Hepatocyte (in vitro differentiated cells): Measurements from ENCODE around the gene ST6GALNAC2. TPM values are rescaled to one million over a fixed set of nuclear protein-coding genes. Genes with fewer than 3 reads are reported as not detected.

ENCODE experiments used
- DNase-seq: peaks from one replicate; pipeline ENCODE4 v3.0.0-alpha.2; 2016; ENCODE audit warnings: low spot score
- H2AFZ ChIP-seq: fragments of 200-600 bp; sonication (generic); 2 replicates; pipeline ENCODE4 v1.6.0; 2016; ENCODE audit warnings: antibody characterized with exemption, mild to moderate bottlenecking
- H3K27ac ChIP-seq: fragments of 200-600 bp; sonication (generic); 2 replicates; pipeline ENCODE4 v1.5.1; 2016; ENCODE audit warnings: mild to moderate bottlenecking
- H3K27me3 ChIP-seq: fragments of 200-600 bp; sonication (generic); 2 replicates; pipeline ENCODE4 v1.6.1; 2016
- H3K36me3 ChIP-seq: fragments of 200-600 bp; sonication (generic); replicated peaks from 2 replicates; pipeline ENCODE4 v1.5.1; 2016; ENCODE audit warnings: low read depth; ENCODE audit not compliant: insufficient read depth
- H3K4me1 ChIP-seq: fragments of 200-600 bp; sonication (generic); 2 replicates; pipeline ENCODE4 v1.5.1; 2016; ENCODE audit warnings: mild to moderate bottlenecking, moderate library complexity; ENCODE audit not compliant: insufficient read depth
- H3K4me2 ChIP-seq: fragments of 200-600 bp; sonication (generic); 2 replicates; pipeline ENCODE4 v1.6.0; 2016
- H3K4me3 ChIP-seq: fragments of 200-600 bp; sonication (generic); 2 replicates; pipeline ENCODE4 v1.5.1; 2016; ENCODE audit warnings: mild to moderate bottlenecking
- H3K79me2 ChIP-seq: fragments of 200-600 bp; sonication (generic); 2 replicates; pipeline ENCODE4 v1.6.0; 2017; ENCODE audit warnings: mild to moderate bottlenecking
- H3K9me2 ChIP-seq: fragments of 200-600 bp; sonication (generic); replicated peaks from 2 replicates; pipeline ENCODE4 v1.6.0; 2017; ENCODE audit warnings: mild to moderate bottlenecking; ENCODE audit not compliant: insufficient read depth
- H3K9me3 ChIP-seq: fragments of 200-600 bp; sonication (generic); 2 replicates; pipeline ENCODE4 v1.5.1; 2016; ENCODE audit warnings: low read depth, mild to moderate bottlenecking
- H4K20me1 ChIP-seq: fragments of 200-600 bp; sonication (generic); 2 replicates; pipeline ENCODE4 v1.6.0; 2016; ENCODE audit warnings: mild to moderate bottlenecking; ENCODE audit not compliant: insufficient read depth, poor library complexity, severe bottlenecking
- CTCF ChIP-seq: fragments of 200-600 bp; sonication (generic); IDR thresholded peaks from 2 replicates; pipeline ENCODE4 v1.5.1; 2016; ENCODE audit warnings: antibody characterized with exemption, mild to moderate bottlenecking; ENCODE audit not compliant: poor library complexity
- EZH2 ChIP-seq: fragments of 200-600 bp; sonication (generic); IDR thresholded peaks from 2 replicates; pipeline ENCODE4 v1.6.1; 2016; ENCODE audit warnings: antibody characterized with exemption, mild to moderate bottlenecking, borderline replicate concordance
- EZH2phosphoT487 ChIP-seq: fragments of 200-600 bp; sonication (generic); IDR thresholded peaks from one replicate; pipeline ENCODE4 v1.6.1; 2018; ENCODE audit warnings: antibody characterized with exemption, mild to moderate bottlenecking, low read depth, moderate library complexity; ENCODE audit not compliant: unreplicated experiment, severe bottlenecking
- WGBS: methylation state at CpG from one replicate; pipeline ENCODE4 v1.1.6; 2016; ENCODE audit warnings: low lambda C conversion rate; ENCODE audit errors: missing lambda C conversion rate; 5-methylcytosine and 5-hydroxymethylcytosine counted together
- polyA plus RNA-seq: library from polyadenylated mRNA; unstranded; fragments of >200 nt; fragmentation: Nextera tagmentation; extraction: Ambion mirVana; gene quantifications from 2 replicates; pipeline ENCODE4 v1.2.1, GENCODE V29; 2016
- small RNA-seq: library from RNA; depleted of rRNA; stranded (forward); fragments of <200 nt; gene quantifications from one replicate; pipeline ENCODE3, GENCODE V24; 2014
- total RNA-seq: library from RNA; depleted of rRNA; stranded (reverse); fragments of >200 nt; gene quantifications from 2 replicates; pipeline ENCODE4 v1.2.3, GENCODE V29; 2014

The ST6GALNAC2 gene
- total and polyA plus RNA-seq, 2 experiments from 2014 or later, result 1.4 to 1.8 TPM

DNA sequence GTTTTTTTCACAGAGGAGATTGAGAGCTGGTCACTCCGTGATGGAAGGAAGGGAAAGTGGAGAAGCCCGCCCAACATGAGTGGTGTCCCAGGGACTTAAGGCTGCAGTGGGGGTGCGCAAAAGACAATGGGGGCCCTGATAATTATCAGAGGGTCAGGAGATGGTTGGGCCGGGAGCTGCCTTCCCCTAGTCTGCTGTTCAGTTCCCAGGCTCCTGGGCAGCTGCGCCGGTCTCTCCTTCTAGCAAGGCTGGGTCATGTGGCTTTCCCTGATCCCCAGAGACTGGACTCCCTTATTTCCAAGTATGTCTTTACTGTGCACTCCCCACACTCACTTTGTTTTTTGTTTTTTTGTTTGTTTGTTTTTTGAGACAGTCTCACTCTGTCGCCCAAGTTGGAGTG is 64.4 kb downstream of the ST6GALNAC2 start:
- Histone ChIP-seq H2AFZ (no peak overlapping the region), H3K4me3 (no peak overlapping the region), H3K36me3 (no peaks in the 10 kb centered on the region), H3K9me2 (no peaks in the 10 kb centered on the region), H3K9me3 (no peaks in the 10 kb centered on the region), H3K27me3 (no peaks in the 10 kb centered on the region), H4K20me1 (no peaks in the 10 kb centered on the region), H3K4me2 (no peak overlapping the region), H3K27ac (no peak overlapping the region), H3K4me1 (peaks cover 14% of the 10 kb centered on the region), H3K79me2 (no peaks in the 10 kb centered on the region)
- DNase-seq, result no peak
- no peak for TF ChIP-seq CTCF
- TF ChIP-seq EZH2phosphoT487, result no peak
- no peak for TF ChIP-seq EZH2
- 92% methylated on average over 7 of the region's 7 CpGs for WGBS

DNA sequence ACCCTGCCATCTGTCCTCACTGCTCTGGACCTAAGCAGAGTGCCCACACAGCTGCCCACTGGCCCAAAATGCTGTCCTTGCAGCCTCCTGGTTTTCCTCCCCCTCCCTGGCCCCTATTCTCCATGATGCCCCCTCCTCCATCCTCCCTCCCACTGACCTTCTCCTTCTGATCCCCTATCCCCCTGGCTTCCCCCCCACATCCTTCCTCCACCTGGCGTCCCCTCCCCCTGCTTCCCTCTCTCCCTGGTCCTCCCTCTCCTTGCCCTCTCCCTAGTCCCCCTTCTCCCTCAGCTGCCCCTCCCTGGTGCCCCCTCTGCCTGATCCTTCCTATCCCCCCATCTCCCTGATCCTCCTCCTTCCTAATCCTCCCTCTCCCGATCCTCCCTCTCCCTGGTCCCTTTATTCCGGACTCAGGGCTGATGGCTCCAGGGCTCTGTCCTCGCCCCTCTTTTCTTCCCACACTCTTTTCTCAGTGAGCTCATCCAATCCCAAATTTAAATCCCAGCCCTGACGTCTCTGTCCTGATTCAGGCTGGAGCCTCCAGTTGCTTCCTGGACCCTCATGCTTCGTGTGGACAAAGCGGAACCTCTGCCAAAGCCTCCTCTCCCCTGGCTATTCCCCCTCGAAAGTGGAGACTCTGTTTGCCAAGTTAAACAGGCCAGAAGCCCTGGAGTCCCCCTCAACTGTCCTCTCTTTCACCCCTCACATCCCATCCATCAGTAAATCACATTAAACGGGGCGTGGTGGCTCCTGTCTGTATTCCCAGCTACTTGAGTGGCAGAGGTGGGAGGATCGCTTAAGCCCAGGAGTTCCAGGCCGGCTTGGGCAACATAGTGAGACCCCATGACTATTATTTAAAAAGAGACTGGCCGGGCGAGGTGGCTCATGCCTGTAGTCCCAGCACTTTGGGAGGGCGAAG is 66.4 kb downstream of the ST6GALNAC2 start:
- WGBS, result 70% methylated on average over 14 of the region's 15 CpGs
- no peaks in the 10 kb centered on the region for H3K27me3 ChIP-seq
- no peaks in the 10 kb centered on the region for H3K36me3 ChIP-seq
- no peaks in the 10 kb centered on the region for H3K9me2 ChIP-seq
- no peak overlapping the region for H2AFZ ChIP-seq
- H3K79me2 ChIP-seq, result no peaks in the 10 kb centered on the region
- H3K4me1 ChIP-seq, result peaks cover 4% of the 10 kb centered on the region
- no peaks in the 10 kb centered on the region for H4K20me1 ChIP-seq
- no peak overlapping the region for H3K4me2 ChIP-seq
- no peak for DNase-seq
- no peak overlapping the region for H3K4me3 ChIP-seq
- TF ChIP-seq CTCF, result no peak
- TF ChIP-seq EZH2, result no peak
- TF ChIP-seq EZH2phosphoT487, result no peak
- no peak overlapping the region for H3K27ac ChIP-seq
- no peaks in the 10 kb centered on the region for H3K9me3 ChIP-seq

- no peak overlapping the region for H3K4me2 ChIP-seq
- H3K36me3 ChIP-seq, result no peaks in the 10 kb centered on the region
- DNase-seq, result no peak
These were observed 68.0 kb downstream of the ST6GALNAC2 start for GRCh38 chr17:76517638-76518038.

More at GRCh38 chr17:76517638-76518038, 68.0 kb downstream of the ST6GALNAC2 start:
- Histone ChIP-seq H3K4me3 (no peak overlapping the region), H2AFZ (no peak overlapping the region), H3K27ac (no peak overlapping the region), H3K27me3 (no peaks in the 10 kb centered on the region), H4K20me1 (no peaks in the 10 kb centered on the region), H3K79me2 (no peaks in the 10 kb centered on the region), H3K9me3 (no peaks in the 10 kb centered on the region), H3K4me1 (no peaks in the 10 kb centered on the region), H3K9me2 (no peaks in the 10 kb centered on the region)
- no peak for TF ChIP-seq EZH2
- no peak for TF ChIP-seq CTCF
- TF ChIP-seq EZH2phosphoT487, result no peak
- WGBS, result 94% methylated on average over 9 of the region's 11 CpGs

Small RNA genes within 50 kb of the gene (small RNA-seq; reads per million reads assigned to genes)
- gene AC015802.2 (not detected), gene SNORD1A (not detected), gene SNORD1B (2,009 reads per million, percentile 99 among the genes with 10 or more reads in this experiment)

Other genes starting within 250 kb of the ST6GALNAC2 start
- 42.1 and 61.8 TPM in 2 replicates for gene PRPSAP1, start 231.9 kb downstream of the ST6GALNAC2 start, total RNA-seq
- 42.3 and 62.3 TPM in 2 replicates for gene PRPSAP1, start 231.9 kb downstream of the ST6GALNAC2 start, polyA plus RNA-seq
- gene SPHK1, start 201.3 kb downstream of the ST6GALNAC2 start, total RNA-seq, result 3.8 and 5.2 TPM in 2 replicates
- gene SPHK1, start 201.3 kb downstream of the ST6GALNAC2 start, polyA plus RNA-seq, result 12.1 and 15.2 TPM in 2 replicates
- gene UBE2O, start 132.7 kb downstream of the ST6GALNAC2 start, total RNA-seq, result 14.6 and 15.2 TPM in 2 replicates
- 9.7 and 12.5 TPM in 2 replicates for gene UBE2O, start 132.7 kb downstream of the ST6GALNAC2 start, polyA plus RNA-seq
- 0.84 TPM in 1 of 2 replicates, not detected in the other for gene AANAT, start 118.3 kb downstream of the ST6GALNAC2 start, total RNA-seq
- gene AANAT, start 118.3 kb downstream of the ST6GALNAC2 start, polyA plus RNA-seq, result 0.92 TPM in 1 of 2 replicates, not detected in the other
- gene RHBDF2, start 84.4 kb downstream of the ST6GALNAC2 start, total RNA-seq, result 4.9 and 5.5 TPM in 2 replicates
- gene RHBDF2, start 84.4 kb downstream of the ST6GALNAC2 start, polyA plus RNA-seq, result 11.0 and 11.7 TPM in 2 replicates
- 7.8 and 15.5 TPM in 2 replicates for gene CYGB, start 48.2 kb downstream of the ST6GALNAC2 start, total RNA-seq
- 13.8 and 19.2 TPM in 2 replicates for gene CYGB, start 48.2 kb downstream of the ST6GALNAC2 start, polyA plus RNA-seq
- gene PRCD, start 45.8 kb downstream of the ST6GALNAC2 start, total RNA-seq, result 2.0 and 2.7 TPM in 2 replicates
- 10.2 and 11.6 TPM in 2 replicates for gene PRCD, start 45.8 kb downstream of the ST6GALNAC2 start, polyA plus RNA-seq
- 17.7 and 29.6 TPM in 2 replicates for gene ST6GALNAC1, start 57.9 kb upstream of the ST6GALNAC2 start, total RNA-seq
- gene ST6GALNAC1, start 57.9 kb upstream of the ST6GALNAC2 start, polyA plus RNA-seq, result 27.6 and 31.6 TPM in 2 replicates
- gene MXRA7, start 125.1 kb upstream of the ST6GALNAC2 start, total RNA-seq, result 101 and 102 TPM in 2 replicates
- gene MXRA7, start 125.1 kb upstream of the ST6GALNAC2 start, polyA plus RNA-seq, result 117 and 138 TPM in 2 replicates
- 19.3 and 19.5 TPM in 2 replicates for gene JMJD6, start 140.7 kb upstream of the ST6GALNAC2 start, total RNA-seq
- gene JMJD6, start 140.7 kb upstream of the ST6GALNAC2 start, polyA plus RNA-seq, result 34.5 and 44.8 TPM in 2 replicates
- gene METTL23, start 141.0 kb upstream of the ST6GALNAC2 start, total RNA-seq, result 36.6 and 36.8 TPM in 2 replicates
- gene METTL23, start 141.0 kb upstream of the ST6GALNAC2 start, polyA plus RNA-seq, result 48.0 and 56.5 TPM in 2 replicates
- 152 and 157 TPM in 2 replicates for gene SRSF2, start 151.5 kb upstream of the ST6GALNAC2 start, total RNA-seq
- 152 and 173 TPM in 2 replicates for gene SRSF2, start 151.5 kb upstream of the ST6GALNAC2 start, polyA plus RNA-seq
- gene MFSD11, start 152.3 kb upstream of the ST6GALNAC2 start, total RNA-seq, result 59.4 and 66.6 TPM in 2 replicates
- gene MFSD11, start 152.3 kb upstream of the ST6GALNAC2 start, polyA plus RNA-seq, result 35.4 and 43.5 TPM in 2 replicates